Measurements from ENCODE around the gene MCFD2.

GRCh38 chr2:46872902-46873603, 42.6 kb downstream of the MCFD2 start:
- TF ChIP-seq POLR2A (IDR thresholded peaks at IDR 0.05): no peak
- TF ChIP-seq CTCF (IDR thresholded peaks at IDR 0.05): no peak

Measured in vagina (tissue), 2 donors.